Stimulated activated CD4-positive, alpha-beta T cell treated with anti-CD3 and anti-CD28 coated beads, TNF-alpha, amount 100 ng/mL, for 4 hours (primary cell): Measurements from ENCODE around the gene VTN.
A peak's percentile ranks its signal among the peaks of the same experiment; 100 is the strongest.

Source experiments
- DNase-seq, 3 experiments: peaks; one replicate each; pipeline ENCODE4 v3.0.0-alpha.2; 2020; ENCODE audit warnings: low read depth in 3 of 3

The VTN gene

GRCh38 chr17:28395426-28395825, 25.3 kb upstream of the VTN start:
- no peak for DNase-seq

GRCh38 chr17:28394337-28395116, 24.4 kb upstream of the VTN start:
- no peak for DNase-seq

- no peak for DNase-seq
Observed at GRCh38 chr17:28392491-28392890, 22.4 kb upstream of the VTN start.

GRCh38 chr17:28391401-28391800, 21.3 kb upstream of the VTN start:
- DNase-seq: no peak

- no peak for DNase-seq
Observed at GRCh38 chr17:28390984-28391383, 20.9 kb upstream of the VTN start.

GRCh38 chr17:28390563-28390962, 20.5 kb upstream of the VTN start:
- no peak for DNase-seq

- no peak for DNase-seq
Observed at GRCh38 chr17:28390141-28390540, 20.0 kb upstream of the VTN start.

- DNase-seq: no peak
Observed at GRCh38 chr17:28388106-28388505, 18.0 kb upstream of the VTN start.

- no peak for DNase-seq
Observed at GRCh38 chr17:28386391-28386790, 16.3 kb upstream of the VTN start.

GRCh38 chr17:28385406-28385805, 15.3 kb upstream of the VTN start:
- no peak for DNase-seq

- DNase-seq: no peak
Observed at GRCh38 chr17:28385037-28385400, 14.9 kb upstream of the VTN start.

GRCh38 chr17:28384281-28385036, 14.4 kb upstream of the VTN start:
- peak; percentile 34 to 47 (median 34) for DNase-seq

- no peak for DNase-seq
Observed at GRCh38 chr17:28381141-28381825, 11.2 kb upstream of the VTN start.

GRCh38 chr17:28379814-28380801, 10.0 kb upstream of the VTN start:
- DNase-seq: no peak

GRCh38 chr17:28372945-28373274, 2.8 kb upstream of the VTN start:
- no peak for DNase-seq

- DNase-seq: no peak
Observed at GRCh38 chr17:28372203-28372944, 2.3 kb upstream of the VTN start.

- DNase-seq: peak; percentile 67 to 73 (median 73)
Observed at GRCh38 chr17:28371245-28372202, 1.4 kb upstream of the VTN start, which contains the start of gene SARM1. TSS of gene SARM1 (plus strand) at chr17:28371694. CDS start at chr17:28372033, 339 bp downstream.

GRCh38 chr17:28370744-28371103, 617 bp upstream of the VTN start:
- no peak for DNase-seq

GRCh38 chr17:28369684-28370034, 448 bp downstream of the VTN start:
- no peak for DNase-seq
